Liver (tissue), 9 donors: ENCODE measurements around the gene APOL6. TPM values are rescaled to one million over a fixed set of nuclear protein-coding genes. Genes with fewer than 3 reads are reported as not detected.
A peak's percentile ranks its signal among the peaks of the same experiment; 100 is the strongest.

Experiments
- DNase-seq: peaks from one replicate; pipeline ENCODE4 v3.0.0-alpha.2; 2017; ENCODE audit warnings: low spot score
- H3K27ac ChIP-seq, 2 donors: one replicate each; pipeline ENCODE4 v1.7.0; 2013; ENCODE audit warnings: inconsistent platforms in 2 of 2, low read length in 2 of 2, control low read depth in 1 of 2, low read depth in 1 of 2, mild to moderate bottlenecking in 1 of 2
- H3K27me3 ChIP-seq, 4 donors: one replicate each; pipeline versions ENCODE4 v1.6.1 to v1.7.0; 2013; ENCODE audit warnings: low read length in 3 of 4, inconsistent platforms in 1 of 4, mild to moderate bottlenecking in 1 of 4, moderate library complexity in 1 of 4; ENCODE audit not compliant: control insufficient read depth in 4 of 4, insufficient read depth in 4 of 4
- H3K36me3 ChIP-seq, 4 donors: one replicate each; pipeline versions ENCODE4 v1.6.1 to v1.7.0; 2013; ENCODE audit warnings: low read length in 3 of 4, mild to moderate bottlenecking in 3 of 4, low read depth in 1 of 4, moderate library complexity in 1 of 4; ENCODE audit not compliant: control insufficient read depth in 4 of 4, insufficient read depth in 3 of 4
- H3K4me1 ChIP-seq, 4 donors: one replicate each; pipeline versions ENCODE4 v1.6.1 to v1.7.0; 2013; ENCODE audit warnings: low read length in 3 of 4, mild to moderate bottlenecking in 3 of 4, moderate library complexity in 1 of 4; ENCODE audit not compliant: control insufficient read depth in 4 of 4, insufficient read depth in 4 of 4
- H3K4me3 ChIP-seq, 3 donors: one replicate each; pipeline versions ENCODE4 v1.6.1 to v1.7.0; 2013; ENCODE audit warnings: low read length in 3 of 3, control low read depth in 1 of 3, low read depth in 1 of 3, mild to moderate bottlenecking in 1 of 3
- H3K9ac ChIP-seq, 2 donors: one replicate each; pipeline ENCODE4 v1.7.0; 2013; ENCODE audit warnings: low read length in 2 of 2, mild to moderate bottlenecking in 2 of 2, moderate library complexity in 2 of 2, control low read depth in 1 of 2, low read depth in 1 of 2
- H3K9me3 ChIP-seq, 4 donors: one replicate each; pipeline versions ENCODE4 v1.6.1 to v1.7.0; 2013; ENCODE audit warnings: low read length in 3 of 4; ENCODE audit not compliant: control insufficient read depth in 4 of 4
- ATF3 ChIP-seq: IDR thresholded peaks from 2 replicates; pipeline ENCODE4 v1.6.1; 2016; ENCODE audit warnings: antibody characterized with exemption
- EGR1 ChIP-seq, 2 donors: IDR thresholded peaks; 2 replicates each; pipeline ENCODE4 v1.6.1; 2016 to 2018; ENCODE audit warnings: antibody characterized with exemption in 2 of 2, low read depth in 2 of 2
- FOXA1 ChIP-seq: IDR thresholded peaks from 2 replicates; pipeline ENCODE4 v1.6.1; 2016; ENCODE audit warnings: antibody characterized with exemption
- FOXA2 ChIP-seq: IDR thresholded peaks from 2 replicates; pipeline ENCODE4 v1.6.1; 2016; ENCODE audit warnings: antibody characterized with exemption
- GABPA ChIP-seq, 2 donors: IDR thresholded peaks in 1 of 2; conservative IDR thresholded peaks in 1 of 2; 2 replicates each; pipeline ENCODE4 v1.6.1; 2016; ENCODE audit warnings: antibody characterized with exemption in 2 of 2, mild to moderate bottlenecking in 1 of 2, moderate library complexity in 1 of 2
- HNF4A ChIP-seq, 2 donors: conservative IDR thresholded peaks; 2 replicates each; pipeline ENCODE4 v1.6.1; 2016; ENCODE audit warnings: antibody characterized with exemption in 2 of 2, mild to moderate bottlenecking in 2 of 2
- HNF4G ChIP-seq: IDR thresholded peaks from 2 replicates; pipeline ENCODE4 v1.6.1; 2016; ENCODE audit warnings: antibody characterized with exemption
- JUND ChIP-seq, 2 donors: IDR thresholded peaks; 2 replicates each; pipeline ENCODE4 v1.6.1; 2016; ENCODE audit warnings: antibody characterized with exemption in 2 of 2
- MAX ChIP-seq: IDR thresholded peaks from 2 replicates; pipeline ENCODE4 v1.6.1; 2016; ENCODE audit warnings: antibody characterized with exemption
- NR2F2 ChIP-seq: IDR thresholded peaks from 2 replicates; pipeline ENCODE4 v1.6.1; 2016; ENCODE audit warnings: antibody characterized with exemption
- RAD21 ChIP-seq, 2 donors: IDR thresholded peaks; 2 replicates each; pipeline ENCODE4 v1.6.1; 2016; ENCODE audit warnings: antibody characterized with exemption in 2 of 2, mild to moderate bottlenecking in 2 of 2
- REST ChIP-seq: IDR thresholded peaks from 2 replicates; pipeline ENCODE4 v1.6.1; 2016; ENCODE audit warnings: antibody characterized with exemption, mild to moderate bottlenecking
- RXRA ChIP-seq, 2 donors: IDR thresholded peaks; 2 replicates each; pipeline ENCODE4 v1.6.1; 2017 to 2018; ENCODE audit warnings: antibody characterized with exemption in 2 of 2, mild to moderate bottlenecking in 1 of 2
- SP1 ChIP-seq: IDR thresholded peaks from 2 replicates; pipeline ENCODE4 v1.6.1; 2018; ENCODE audit warnings: antibody characterized with exemption, mild to moderate bottlenecking
- TAF1 ChIP-seq: conservative IDR thresholded peaks from 2 replicates; pipeline ENCODE4 v1.6.1; 2016; ENCODE audit warnings: antibody characterized with exemption, mild to moderate bottlenecking
- YY1 ChIP-seq: IDR thresholded peaks from 2 replicates; pipeline ENCODE4 v1.6.1; 2016; ENCODE audit warnings: antibody characterized with exemption, mild to moderate bottlenecking
- WGBS: extraction: QIAGEN DNeasy Blood & Tissue Kit; methylation state at CpG from one replicate; pipeline ENCODE4 v1.1.7; 2013; 5-methylcytosine and 5-hydroxymethylcytosine counted together
- polyA plus RNA-seq, 2 donors: library from polyadenylated mRNA; stranded (reverse) in 1 of 2; unstranded in 1 of 2; fragments of 200-250 nt in 1 of 2; fragments of >200 nt in 1 of 2; fragmentation: Nextera tagmentation in 1 of 2; extraction: Ambion mirVana in 1 of 2; gene quantifications; one replicate each; pipeline versions ENCODE4 v1.2.1 to v1.2.3, GENCODE V29; 2013 to 2015
- total RNA-seq, 2 donors: library from RNA; depleted of rRNA; stranded (reverse); fragments of >200 nt; gene quantifications; one replicate each; pipeline ENCODE4 v1.2.3, GENCODE V29; 2014
- TF ChIP-seq, protein P1 (sequence below): fragments of 150-350 bp; IDR thresholded peaks from 2 replicates; pipeline ENCODE4 v1.5.1; 2017; ENCODE audit warnings: improper control_type of control experiment, low read depth, low read length; ENCODE audit not compliant: missing input control
- TF ChIP-seq, protein P2 (sequence below): IDR thresholded peaks from 2 replicates; pipeline ENCODE4 v1.6.1; 2016; ENCODE audit warnings: antibody characterized with exemption
- donor health status: healthy.
- donor health status: healthy.
- donor health status: healthy.
- donor health status: healthy.
- donor health status: healthy.

Gene APOL6
- total and polyA plus RNA-seq, 4 donors, result 10.3 to 80.1 (median 17.3) TPM

- H3K27me3 ChIP-seq, result no peaks in the 10 kb centered on the region
- no peak for TF ChIP-seq ATF3
- TF ChIP-seq JUND (IDR thresholded peaks at IDR 0.05), result no peak
- no peak for TF ChIP-seq FOXA2
- TF ChIP-seq, protein P1, sequence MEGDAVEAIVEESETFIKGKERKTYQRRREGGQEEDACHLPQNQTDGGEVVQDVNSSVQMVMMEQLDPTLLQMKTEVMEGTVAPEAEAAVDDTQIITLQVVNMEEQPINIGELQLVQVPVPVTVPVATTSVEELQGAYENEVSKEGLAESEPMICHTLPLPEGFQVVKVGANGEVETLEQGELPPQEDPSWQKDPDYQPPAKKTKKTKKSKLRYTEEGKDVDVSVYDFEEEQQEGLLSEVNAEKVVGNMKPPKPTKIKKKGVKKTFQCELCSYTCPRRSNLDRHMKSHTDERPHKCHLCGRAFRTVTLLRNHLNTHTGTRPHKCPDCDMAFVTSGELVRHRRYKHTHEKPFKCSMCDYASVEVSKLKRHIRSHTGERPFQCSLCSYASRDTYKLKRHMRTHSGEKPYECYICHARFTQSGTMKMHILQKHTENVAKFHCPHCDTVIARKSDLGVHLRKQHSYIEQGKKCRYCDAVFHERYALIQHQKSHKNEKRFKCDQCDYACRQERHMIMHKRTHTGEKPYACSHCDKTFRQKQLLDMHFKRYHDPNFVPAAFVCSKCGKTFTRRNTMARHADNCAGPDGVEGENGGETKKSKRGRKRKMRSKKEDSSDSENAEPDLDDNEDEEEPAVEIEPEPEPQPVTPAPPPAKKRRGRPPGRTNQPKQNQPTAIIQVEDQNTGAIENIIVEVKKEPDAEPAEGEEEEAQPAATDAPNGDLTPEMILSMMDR, result no peak
- TF ChIP-seq RXRA (IDR thresholded peaks at IDR 0.05), result no peak
- TF ChIP-seq YY1, result no peak
- no peak for TF ChIP-seq FOXA1
- TF ChIP-seq TAF1, result no peak
- TF ChIP-seq, protein P2, sequence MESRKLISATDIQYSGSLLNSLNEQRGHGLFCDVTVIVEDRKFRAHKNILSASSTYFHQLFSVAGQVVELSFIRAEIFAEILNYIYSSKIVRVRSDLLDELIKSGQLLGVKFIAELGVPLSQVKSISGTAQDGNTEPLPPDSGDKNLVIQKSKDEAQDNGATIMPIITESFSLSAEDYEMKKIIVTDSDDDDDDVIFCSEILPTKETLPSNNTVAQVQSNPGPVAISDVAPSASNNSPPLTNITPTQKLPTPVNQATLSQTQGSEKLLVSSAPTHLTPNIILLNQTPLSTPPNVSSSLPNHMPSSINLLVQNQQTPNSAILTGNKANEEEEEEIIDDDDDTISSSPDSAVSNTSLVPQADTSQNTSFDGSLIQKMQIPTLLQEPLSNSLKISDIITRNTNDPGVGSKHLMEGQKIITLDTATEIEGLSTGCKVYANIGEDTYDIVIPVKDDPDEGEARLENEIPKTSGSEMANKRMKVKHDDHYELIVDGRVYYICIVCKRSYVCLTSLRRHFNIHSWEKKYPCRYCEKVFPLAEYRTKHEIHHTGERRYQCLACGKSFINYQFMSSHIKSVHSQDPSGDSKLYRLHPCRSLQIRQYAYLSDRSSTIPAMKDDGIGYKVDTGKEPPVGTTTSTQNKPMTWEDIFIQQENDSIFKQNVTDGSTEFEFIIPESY, result no peak
- TF ChIP-seq GABPA (IDR thresholded peaks at IDR 0.05 in 1 of 2, conservative IDR thresholded peaks at IDR 0.05 in 1 of 2), result no peak
- TF ChIP-seq EGR1 (IDR thresholded peaks at IDR 0.05; ENCODE audit: low read depth in 2 of 2), result no peak
- no peak for TF ChIP-seq SP1
- no peak for TF ChIP-seq HNF4A (conservative IDR thresholded peaks at IDR 0.05)
- TF ChIP-seq MAX, result no peak
- no peak for TF ChIP-seq REST
- no peak for TF ChIP-seq NR2F2
- no peak for TF ChIP-seq HNF4G
- no peak for TF ChIP-seq RAD21 (IDR thresholded peaks at IDR 0.05)
- no peak for DNase-seq
- H3K9ac ChIP-seq, result peak overlapping the region; percentile 79 to 100
- H3K27ac ChIP-seq, result peak overlapping the region; percentile 93 to 97
- H3K4me1 ChIP-seq, result peaks cover 8 to 46% (median 31%) of the 10 kb centered on the region in 4 donors
- 11% methylated on average over 7 of the region's 7 CpGs for WGBS
- H3K9me3 ChIP-seq, result no peaks in the 10 kb centered on the region
- H3K4me3 ChIP-seq, result peak overlapping the region; percentile 87 to 99 (median 88)
- H3K36me3 ChIP-seq, result peaks cover 0 to 3% (median 0%) of the 10 kb centered on the region in 4 donors
Observed at GRCh38 chr22:35649026-35649553, 844 bp downstream of the APOL6 start.
